ENCODE results near the gene GRWD1.
"Not testable (repeated sequence)": the region's sequence is repeated elsewhere in the genome, so short reads cannot be mapped to it uniquely, and the experiment has no call there.

GRWD1 gene

DNA sequence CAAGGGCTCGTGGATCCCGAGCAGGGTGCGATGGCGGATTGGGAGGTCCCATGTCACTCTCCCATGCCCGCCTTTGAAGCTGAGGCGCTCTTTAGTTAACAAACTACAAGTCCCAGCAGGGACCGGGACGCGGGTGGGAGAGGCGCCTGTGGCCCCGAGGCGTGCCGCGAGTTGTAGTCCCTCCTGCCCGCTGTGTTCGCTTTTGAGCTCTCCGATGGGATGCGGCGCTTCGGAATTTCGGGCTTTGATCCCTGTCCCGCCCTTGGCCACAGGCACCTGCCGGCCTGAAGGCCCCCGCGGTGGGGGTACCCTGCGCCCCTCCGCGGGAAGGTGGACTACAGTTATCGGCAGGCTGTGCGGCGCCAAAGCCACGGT, 34.4 kb downstream of the GRWD1 start:
- no peak for DNase-seq (ENCODE audit: low read depth)

GRCh38 chr19:48480558-48481500, 35.0 kb downstream of the GRWD1 start:
- DNase-seq (ENCODE audit: low read depth) = no peak

- DNase-seq (ENCODE audit: low read depth) = no peak
Observed at GRCh38 chr19:48481846-48482639, 36.3 kb downstream of the GRWD1 start.

- DNase-seq (ENCODE audit: low read depth) = no peak
Observed at GRCh38 chr19:48483301-48483700, 37.5 kb downstream of the GRWD1 start.

DNA sequence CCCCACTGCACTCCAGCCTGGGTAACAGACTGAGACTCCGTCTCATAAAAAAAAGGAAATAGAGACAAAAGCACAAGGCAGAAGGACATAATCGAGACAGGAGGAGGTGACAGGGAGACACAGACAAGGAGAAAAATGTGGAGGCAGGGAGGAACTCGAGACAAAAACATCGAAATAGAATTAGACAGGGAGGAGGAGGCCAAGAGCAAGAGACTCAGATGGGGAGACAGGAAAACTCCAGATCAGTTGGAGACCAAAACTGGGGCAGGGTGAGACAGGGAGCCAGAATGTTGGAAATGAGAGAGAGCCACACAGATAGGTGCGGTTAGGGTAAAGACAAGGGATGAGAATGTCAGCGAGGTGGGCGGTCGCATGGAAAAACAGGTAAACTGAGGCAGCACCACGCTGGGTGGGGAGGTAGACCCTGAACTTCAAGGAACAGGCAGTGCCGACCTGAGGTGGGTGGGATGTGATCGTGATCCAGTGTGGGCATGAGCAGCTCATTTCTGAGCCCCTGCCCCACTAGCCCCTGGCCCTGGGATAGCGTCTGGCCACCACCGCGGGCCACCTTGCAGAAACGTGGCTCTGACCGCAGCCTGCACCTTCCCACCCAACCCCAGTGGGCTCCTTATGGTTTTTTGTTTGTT, 38.6 kb downstream of the GRWD1 start:
- DNase-seq (ENCODE audit: low read depth) = no peak

GRCh38 chr19:48484931-48485612, 39.3 kb downstream of the GRWD1 start:
- DNase-seq (ENCODE audit: low read depth) = no peak

DNA sequence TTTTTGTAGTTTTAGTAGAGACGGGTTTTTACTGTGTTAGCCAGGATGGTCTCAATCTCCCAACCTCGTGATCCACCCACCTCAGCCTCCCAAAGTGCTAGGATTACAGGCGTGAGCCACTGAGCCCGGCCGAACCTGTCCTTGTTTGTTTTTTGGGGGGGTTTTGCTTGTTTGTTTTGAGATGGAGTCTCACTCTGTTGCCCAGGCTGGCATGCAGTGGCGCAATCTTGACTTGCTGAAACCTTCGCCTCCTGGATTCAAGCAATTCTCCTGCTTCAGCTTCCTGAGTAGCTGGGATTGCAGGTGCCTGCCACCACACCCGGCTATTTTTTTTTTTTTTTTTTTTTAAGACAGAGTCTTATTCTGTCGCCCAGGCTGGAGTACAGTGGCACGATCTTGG, 40.9 kb downstream of the GRWD1 start:
- DNase-seq (ENCODE audit: low read depth) = not testable (repeated sequence)

GRCh38 chr19:48487544-48487943, 41.8 kb downstream of the GRWD1 start:
- no peak for DNase-seq (ENCODE audit: low read depth)

GRCh38 chr19:48487948-48488347, 42.2 kb downstream of the GRWD1 start:
- no peak for DNase-seq (ENCODE audit: low read depth)

DNA sequence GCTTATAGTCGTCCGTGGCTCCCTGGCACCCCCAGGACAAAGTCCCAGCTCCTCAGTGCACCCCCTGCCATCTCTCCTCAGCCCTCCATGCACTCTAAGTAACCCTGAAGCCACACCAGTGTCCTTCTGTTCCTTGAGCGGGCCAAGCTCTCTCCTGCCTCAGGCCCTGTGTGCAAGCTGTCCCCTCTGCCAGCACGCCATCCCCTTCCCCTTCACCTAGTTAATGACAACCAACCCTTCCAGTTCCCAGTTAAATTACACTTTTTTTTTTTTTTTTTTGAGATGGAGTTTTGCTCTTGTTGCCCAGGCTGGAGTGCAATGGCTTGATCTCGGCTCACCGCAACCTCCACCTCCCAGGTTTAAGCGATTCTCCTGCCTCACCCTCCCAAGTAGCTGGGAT, 42.7 kb downstream of the GRWD1 start:
- not testable (repeated sequence) for DNase-seq (ENCODE audit: low read depth)

DNA sequence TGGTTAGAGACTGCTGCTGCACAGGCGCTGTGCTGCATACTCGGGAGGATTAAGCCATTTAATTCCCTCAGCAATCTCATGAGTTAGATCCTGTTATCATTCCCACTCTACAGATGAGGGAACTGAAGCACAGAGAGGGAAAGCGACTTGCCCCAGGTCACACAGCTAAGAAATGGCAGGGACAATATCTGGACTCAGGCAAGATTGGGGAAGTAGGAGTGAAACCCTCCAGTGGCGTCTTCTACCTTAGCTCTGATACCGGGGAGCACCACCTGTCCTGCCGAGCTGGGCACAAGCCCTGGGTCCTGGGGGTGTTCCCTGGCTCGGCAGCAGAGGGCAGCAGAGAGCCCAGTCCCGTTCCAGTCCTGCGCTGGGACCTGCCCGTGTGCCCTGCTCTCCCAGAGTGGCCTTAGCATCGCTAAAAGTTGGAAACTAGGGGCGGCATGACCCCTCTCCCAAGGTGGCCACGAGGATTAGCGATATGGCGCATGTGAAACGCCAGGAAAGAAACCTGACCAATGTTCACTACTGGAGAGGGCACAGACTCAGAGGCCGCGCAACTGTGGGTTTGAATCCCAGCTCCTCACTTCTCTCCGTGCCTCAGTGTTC, 43.9 kb downstream of the GRWD1 start:
- peak; percentile 49 for DNase-seq (ENCODE audit: low read depth)

GRCh38 chr19:48490981-48491792, 45.4 kb downstream of the GRWD1 start:
- peak; percentile 45 for DNase-seq (ENCODE audit: low read depth)

DNA sequence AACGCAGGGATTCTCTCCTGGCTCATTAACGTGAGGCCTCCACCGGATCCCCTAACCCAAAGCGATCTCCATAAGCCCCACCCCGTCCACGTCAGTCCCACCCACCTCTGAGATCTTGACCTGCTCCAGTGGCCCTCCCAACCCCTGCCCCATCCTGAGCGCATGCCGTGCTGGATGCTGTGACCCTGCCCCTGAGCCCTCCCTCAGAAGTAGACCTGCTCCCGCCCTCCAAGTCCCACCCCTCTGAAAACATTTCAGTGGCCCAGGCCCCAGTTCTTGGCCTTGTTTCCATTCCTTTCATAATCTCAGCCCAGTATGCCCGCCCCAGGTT, 46.0 kb downstream of the GRWD1 start:
- DNase-seq (ENCODE audit: low read depth) = no peak

- DNase-seq (ENCODE audit: low read depth) = peak; percentile 99
Observed at GRCh38 chr19:48492925-48493717, 47.3 kb downstream of the GRWD1 start.

DNA sequence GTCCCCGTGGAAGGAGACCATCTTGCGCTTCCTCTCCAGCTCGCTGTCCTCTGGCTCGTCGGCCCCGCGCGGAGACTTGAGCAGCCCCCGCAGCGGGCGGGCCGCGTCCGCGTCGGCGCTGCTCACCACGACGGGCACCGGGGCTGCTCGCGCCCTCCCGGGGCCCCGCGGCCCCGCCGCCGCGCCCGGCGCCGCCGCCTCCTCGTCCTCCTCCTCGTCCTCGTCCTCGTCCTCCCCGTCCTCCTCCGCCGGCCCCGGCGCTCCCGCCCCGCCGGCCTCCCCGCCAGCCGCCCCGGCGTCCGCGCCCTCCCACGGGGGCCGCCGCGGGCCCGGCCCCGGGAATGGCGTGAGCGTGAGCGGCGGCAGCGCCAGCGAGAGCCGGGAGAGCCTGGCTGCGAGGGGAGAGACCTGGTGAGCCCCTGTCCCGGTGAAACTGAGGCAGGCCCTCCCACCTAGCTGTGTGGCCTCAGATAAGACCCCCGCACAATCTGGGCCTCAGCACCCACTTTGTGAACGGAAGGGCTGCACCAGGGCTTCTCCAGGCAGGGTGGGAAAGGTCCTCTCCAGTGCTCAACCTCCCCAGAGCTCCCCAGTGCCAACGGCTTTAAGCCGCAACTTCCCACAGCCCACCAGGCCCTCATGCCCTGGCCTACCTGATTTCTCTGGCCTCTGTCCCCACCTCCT, 48.1 kb downstream of the GRWD1 start:
- DNase-seq (ENCODE audit: low read depth) = no peak

GRCh38 chr19:48495396-48495795, 49.6 kb downstream of the GRWD1 start:
- peak; percentile 54 for DNase-seq (ENCODE audit: low read depth)

GRCh38 chr19:48496959-48497727, 51.4 kb downstream of the GRWD1 start:
- DNase-seq (ENCODE audit: low read depth) = no peak

- DNase-seq (ENCODE audit: low read depth) = no peak
Observed at GRCh38 chr19:48497728-48498594, 52.2 kb downstream of the GRWD1 start.
